ENCODE results near the gene MKS1.

Gene MKS1

GRCh38 chr17:58229881-58230280, 10.8 kb upstream of the MKS1 start:
- ChIA-PET CTCF (interaction anchor here (1.0 to 5.9 kb wide), 3 partner anchors 10 to 20 kb away, joined by 3 to 44 read pairs (median 16); partner anchors contain the start of gene MKS1), POLR2A (no interaction called here)

DNA sequence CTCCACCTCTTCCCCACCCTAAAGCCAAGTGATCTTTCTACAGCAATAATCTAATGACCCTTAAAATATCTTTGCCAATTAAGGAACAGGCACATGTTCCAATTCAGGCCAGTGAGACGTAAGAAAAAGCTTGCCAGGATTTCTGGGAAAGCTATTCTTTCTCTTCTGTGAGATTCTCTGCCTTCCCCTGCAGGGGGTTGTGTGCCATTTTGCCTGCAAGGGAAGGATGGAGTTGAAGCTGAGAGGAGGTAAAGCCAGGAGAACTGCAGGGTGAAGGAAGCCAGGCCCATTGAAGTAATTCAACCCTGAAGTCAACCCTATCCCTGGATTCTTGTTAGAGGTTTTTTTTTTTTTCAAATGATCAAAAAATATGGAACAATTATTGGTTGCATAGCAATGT, 10.3 kb upstream of the MKS1 start:
- no peak for DNase-seq (ENCODE audit: low read depth, low spot score)
- H3K4me3 ChIP-seq (ENCODE audit: low read depth, low read length) = no peak overlapping the region
- TF ChIP-seq, protein P1, sequence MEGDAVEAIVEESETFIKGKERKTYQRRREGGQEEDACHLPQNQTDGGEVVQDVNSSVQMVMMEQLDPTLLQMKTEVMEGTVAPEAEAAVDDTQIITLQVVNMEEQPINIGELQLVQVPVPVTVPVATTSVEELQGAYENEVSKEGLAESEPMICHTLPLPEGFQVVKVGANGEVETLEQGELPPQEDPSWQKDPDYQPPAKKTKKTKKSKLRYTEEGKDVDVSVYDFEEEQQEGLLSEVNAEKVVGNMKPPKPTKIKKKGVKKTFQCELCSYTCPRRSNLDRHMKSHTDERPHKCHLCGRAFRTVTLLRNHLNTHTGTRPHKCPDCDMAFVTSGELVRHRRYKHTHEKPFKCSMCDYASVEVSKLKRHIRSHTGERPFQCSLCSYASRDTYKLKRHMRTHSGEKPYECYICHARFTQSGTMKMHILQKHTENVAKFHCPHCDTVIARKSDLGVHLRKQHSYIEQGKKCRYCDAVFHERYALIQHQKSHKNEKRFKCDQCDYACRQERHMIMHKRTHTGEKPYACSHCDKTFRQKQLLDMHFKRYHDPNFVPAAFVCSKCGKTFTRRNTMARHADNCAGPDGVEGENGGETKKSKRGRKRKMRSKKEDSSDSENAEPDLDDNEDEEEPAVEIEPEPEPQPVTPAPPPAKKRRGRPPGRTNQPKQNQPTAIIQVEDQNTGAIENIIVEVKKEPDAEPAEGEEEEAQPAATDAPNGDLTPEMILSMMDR (IDR thresholded peaks at IDR 0.05; ENCODE audit: insufficient read depth, low read length, missing control alignments) = no peak
- CTCF ChIA-PET = interaction anchor here (1.0 to 5.9 kb wide), 3 partner anchors 10 to 20 kb away, joined by 3 to 44 read pairs (median 16); partner anchors contain the start of gene MKS1
- POLR2A ChIA-PET = no interaction called here

More at GRCh38 chr17:58229881-58230280, 10.8 kb upstream of the MKS1 start:
- no peak overlapping the region for H3K4me3 ChIP-seq (ENCODE audit: low read depth, low read length)
- TF ChIP-seq, protein P1 (IDR thresholded peaks at IDR 0.05; ENCODE audit: insufficient read depth, low read length, missing control alignments) = no peak
- DNase-seq (ENCODE audit: low read depth, low spot score) = no peak

DNA sequence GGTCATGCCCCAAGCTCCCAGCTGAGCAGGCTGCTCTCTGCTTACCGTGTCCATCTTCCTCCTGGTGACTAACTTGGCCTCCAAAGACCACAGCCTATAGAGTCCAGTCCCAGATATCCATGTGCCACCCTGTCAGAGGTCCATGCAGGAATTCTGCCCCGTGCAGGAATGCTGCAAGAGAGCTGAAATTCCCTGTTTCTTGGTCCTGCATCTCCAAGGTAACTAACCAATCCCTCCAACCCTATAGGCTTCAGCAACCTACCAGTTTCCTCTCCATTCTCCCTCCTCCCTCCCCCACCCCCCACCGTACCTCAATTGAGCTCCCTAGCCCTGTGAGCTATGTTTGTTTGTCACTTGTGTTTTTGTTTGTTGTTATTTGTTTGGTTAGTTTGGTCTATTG, 9.6 kb upstream of the MKS1 start:
- POLR2A ChIA-PET = no interaction called here
- no peak overlapping the region for H3K4me3 ChIP-seq (ENCODE audit: low read depth, low read length)
- TF ChIP-seq, protein P1 (IDR thresholded peaks at IDR 0.05; ENCODE audit: insufficient read depth, low read length, missing control alignments) = no peak
- no peak for DNase-seq (ENCODE audit: low read depth, low spot score)
- CTCF ChIA-PET = interaction anchor here (1.3 to 5.9 kb wide), 3 partner anchors 9 to 21 kb away, joined by 7 to 44 read pairs (median 16); partner anchors contain the start of genes LPO and MKS1

DNA sequence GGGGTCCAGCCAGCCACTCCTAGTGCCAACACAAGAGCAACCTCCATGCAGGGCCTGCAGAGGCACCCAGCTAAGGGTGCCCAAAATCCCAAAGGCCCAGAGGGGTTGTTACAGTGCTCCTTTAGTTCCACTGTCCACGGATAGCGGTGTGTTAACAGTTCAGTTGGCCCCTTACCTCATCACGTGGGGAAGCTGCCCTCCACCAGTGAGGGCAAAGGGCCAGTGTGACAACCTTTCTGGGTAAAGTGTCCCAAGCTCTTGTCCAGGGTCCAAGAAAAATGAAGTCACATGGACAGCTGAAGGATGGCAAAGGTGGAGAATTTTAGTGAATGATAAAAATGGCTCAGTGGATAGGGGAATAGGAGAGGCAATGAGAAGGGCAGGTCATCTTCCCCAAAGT, 8.7 kb upstream of the MKS1 start:
- TF ChIP-seq, protein P1 (IDR thresholded peaks at IDR 0.05; ENCODE audit: insufficient read depth, low read length, missing control alignments) = no peak
- POLR2A ChIA-PET = no interaction called here
- DNase-seq (ENCODE audit: low read depth, low spot score) = no peak
- CTCF ChIA-PET = interaction anchor here (1.3 to 5.9 kb wide), 3 partner anchors 8 to 22 kb away, joined by 7 to 44 read pairs (median 16); partner anchors contain the start of genes LPO and MKS1
- no peak overlapping the region for H3K4me3 ChIP-seq (ENCODE audit: low read depth, low read length)

DNA sequence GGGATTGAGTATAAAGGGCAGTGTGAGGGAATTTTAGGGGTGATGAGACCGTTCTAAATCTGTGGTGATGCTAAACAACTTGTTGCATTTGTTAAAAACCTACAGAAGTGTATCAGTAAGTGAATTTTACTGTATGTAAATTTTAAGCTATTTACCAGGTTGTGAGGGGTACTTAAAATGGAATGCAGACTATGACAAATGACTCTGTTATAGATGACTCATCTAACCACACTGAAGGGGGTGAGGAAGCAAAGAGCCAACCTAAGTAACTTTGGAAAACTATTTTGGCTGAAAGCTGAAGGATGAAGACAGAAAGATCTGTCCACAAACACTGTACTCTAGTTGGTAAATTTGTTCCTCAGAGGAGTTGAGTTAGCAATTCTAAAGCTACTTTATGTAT, 5.3 kb upstream of the MKS1 start:
- no peak overlapping the region for H3K4me3 ChIP-seq (ENCODE audit: low read depth, low read length)
- POLR2A ChIA-PET = no interaction called here
- CTCF ChIA-PET = interaction anchor here (3.7 kb wide), 1 partner anchor 26 kb away, joined by 19 read pairs; no protein-coding TSS in a partner anchor
- DNase-seq (ENCODE audit: low read depth, low spot score) = peak; percentile 28
- TF ChIP-seq, protein P1 (IDR thresholded peaks at IDR 0.05; ENCODE audit: insufficient read depth, low read length, missing control alignments) = no peak

- POLR2A ChIA-PET = interaction anchor here (0.9 to 1.7 kb wide), 3 partner anchors 11 to 19 kb away, joined by 3 to 4 read pairs (median 3); no protein-coding TSS in a partner anchor
- H3K4me3 ChIP-seq (ENCODE audit: low read depth, low read length) = no peak overlapping the region; the same call in 1 of the 2 replicates
Observed at GRCh38 chr17:58219789-58220183, 731 bp upstream of the MKS1 start.

More at GRCh38 chr17:58219789-58220183, 731 bp upstream of the MKS1 start:
- CTCF ChIA-PET = interaction anchor here (1.2 to 3.4 kb wide), 5 partner anchors 10 to 31 kb away, joined by 3 to 44 read pairs (median 5); no protein-coding TSS in a partner anchor
- TF ChIP-seq, protein P1 (IDR thresholded peaks at IDR 0.05; ENCODE audit: insufficient read depth, low read length, missing control alignments) = no peak
- no peak for DNase-seq (ENCODE audit: low read depth, low spot score)

All from AG04449 (cell line).